SK-N-SH treated with all-trans-retinoic acid at 6 μM for 48 hours (cell line): ENCODE data around the gene PTPN13.

Experiments used
- ATAC-seq: fragments of 200-7000 bp; cut with Tn5 transposase; 3 replicates; pipeline ENCODE4 v1.9.1; 2020; ENCODE audit warnings: mild to moderate bottlenecking, moderate library complexity
- BACH2 ChIP-seq: fragments of 250-450 bp; sonication (Bioruptor Pico); IDR thresholded peaks from 2 replicates; pipeline ENCODE4 v1.9.0; 2021; ENCODE audit warnings: mild to moderate bottlenecking, borderline replicate concordance
- CSDC2 ChIP-seq: fragments of 250-450 bp; sonication (Bioruptor Pico); IDR thresholded peaks from 2 replicates; pipeline ENCODE4 v1.5.0; 2020; ENCODE audit warnings: mild to moderate bottlenecking, moderate library complexity
- CSRNP3 ChIP-seq: fragments of 250-450 bp; sonication (Bioruptor Pico); IDR thresholded peaks from 2 replicates; pipeline ENCODE4 v1.5.1; 2021; ENCODE audit warnings: mild to moderate bottlenecking, moderate library complexity
- ESRRG ChIP-seq: fragments of 250-450 bp; sonication (Bioruptor Pico); IDR thresholded peaks from 2 replicates; pipeline ENCODE4 v1.6.1; 2021; ENCODE audit warnings: mild to moderate bottlenecking
- GLIS3 ChIP-seq: fragments of 250-450 bp; sonication (Bioruptor Pico); IDR thresholded peaks from 2 replicates; pipeline ENCODE4 v1.5.0; 2020; ENCODE audit warnings: mild to moderate bottlenecking, moderate library complexity
- OSR1 ChIP-seq: fragments of 250-450 bp; sonication (Bioruptor Pico); IDR thresholded peaks from 2 replicates; pipeline ENCODE4 v1.8.0; 2022; ENCODE audit warnings: moderate library complexity, mild to moderate bottlenecking, inconsistent platforms
- PATZ1 ChIP-seq: fragments of 250-450 bp; sonication (Bioruptor Pico); IDR thresholded peaks from 2 replicates; pipeline ENCODE4 v1.8.0; 2020; ENCODE audit warnings: mild to moderate bottlenecking, moderate library complexity, borderline replicate concordance
- POU6F1 ChIP-seq: fragments of 250-450 bp; sonication (Bioruptor Pico); IDR thresholded peaks from 2 replicates; pipeline ENCODE4 v1.8.0; 2021; ENCODE audit warnings: low read depth, mild to moderate bottlenecking, moderate library complexity, borderline replicate concordance
- RARB ChIP-seq: fragments of 250-450 bp; sonication (Bioruptor Pico); IDR thresholded peaks from 2 replicates; pipeline ENCODE4 v1.8.0; 2021; ENCODE audit warnings: mild to moderate bottlenecking, moderate library complexity
- TCF4 ChIP-seq: fragments of 250-450 bp; sonication (Bioruptor Pico); IDR thresholded peaks from 2 replicates; pipeline ENCODE4 v1.8.0; 2021; ENCODE audit warnings: mild to moderate bottlenecking, moderate library complexity, borderline replicate concordance
- TOX ChIP-seq: fragments of 250-450 bp; sonication (Bioruptor Pico); IDR thresholded peaks from 2 replicates; pipeline ENCODE4 v1.8.0; 2021; ENCODE audit warnings: mild to moderate bottlenecking, moderate library complexity, borderline replicate concordance
- TSHZ2 ChIP-seq: fragments of 250-450 bp; sonication (Bioruptor Pico); IDR thresholded peaks from 2 replicates; pipeline ENCODE4 v1.5.0; 2020; ENCODE audit warnings: mild to moderate bottlenecking, moderate library complexity
- ZC3H10 ChIP-seq: fragments of 250-450 bp; sonication (Bioruptor Pico); IDR thresholded peaks from 2 replicates; pipeline ENCODE4 v1.5.1; 2021; ENCODE audit warnings: mild to moderate bottlenecking, moderate library complexity
- ZFP3 ChIP-seq: fragments of 250-450 bp; sonication (Bioruptor Pico); IDR thresholded peaks from 2 replicates; pipeline ENCODE4 v1.5.0; 2020; ENCODE audit warnings: mild to moderate bottlenecking, moderate library complexity
- ZFP30 ChIP-seq: fragments of 450-650 bp; formaldehyde crosslinking; IDR thresholded peaks from 2 replicates; pipeline ENCODE4 v1.5.0; 2022; ENCODE audit warnings: mild to moderate bottlenecking, moderate library complexity
- ZNF70 ChIP-seq: fragments of 450-650 bp; formaldehyde crosslinking; IDR thresholded peaks from 2 replicates; pipeline ENCODE4 v1.5.0; 2020; ENCODE audit warnings: mild to moderate bottlenecking, moderate library complexity
- ZNF8 ChIP-seq: fragments of 450-650 bp; formaldehyde crosslinking; IDR thresholded peaks from 2 replicates; pipeline ENCODE4 v1.5.0; 2020; ENCODE audit warnings: mild to moderate bottlenecking, moderate library complexity

PTPN13 gene

GRCh38 chr4:86788826-86789225, 194.7 kb downstream of the PTPN13 start:
- no peak for TF ChIP-seq ZFP3 (CRISPR knock-in tag)
- TF ChIP-seq ZNF8 (CRISPR knock-in tag), result no peak
- TF ChIP-seq TCF4 (CRISPR knock-in tag), result no peak
- no peak for TF ChIP-seq ZNF70 (CRISPR knock-in tag)
- TF ChIP-seq ZFP30 (CRISPR knock-in tag), result no peak
- no peak for TF ChIP-seq CSRNP3 (CRISPR knock-in tag)
- no peak for TF ChIP-seq PATZ1 (CRISPR knock-in tag)
- no peak for TF ChIP-seq ESRRG (CRISPR knock-in tag)
- no peak for TF ChIP-seq GLIS3 (CRISPR knock-in tag)
- TF ChIP-seq TOX (CRISPR knock-in tag), result no peak
- no peak for TF ChIP-seq TSHZ2 (CRISPR knock-in tag)
- ATAC-seq, result no peak

- ATAC-seq, result no peak
- TF ChIP-seq POU6F1 (CRISPR knock-in tag) (no peak), CSDC2 (CRISPR knock-in tag) (no peak), TOX (CRISPR knock-in tag) (no peak), BACH2 (no peak), ZFP3 (CRISPR knock-in tag) (no peak), RARB (CRISPR knock-in tag) (no peak), ZC3H10 (CRISPR knock-in tag) (no peak), GLIS3 (CRISPR knock-in tag) (no peak)
Observed at GRCh38 chr4:86791126-86791525, 197.0 kb downstream of the PTPN13 start.

GRCh38 chr4:86809809-86810208, 215.7 kb downstream of the PTPN13 start:
- TF ChIP-seq POU6F1 (CRISPR knock-in tag), result no peak
- TF ChIP-seq TCF4 (CRISPR knock-in tag), result no peak
- no peak for TF ChIP-seq ZC3H10 (CRISPR knock-in tag)
- TF ChIP-seq OSR1 (CRISPR knock-in tag), result no peak
- no peak for TF ChIP-seq BACH2
- no peak for TF ChIP-seq TSHZ2 (CRISPR knock-in tag)
- TF ChIP-seq CSDC2 (CRISPR knock-in tag), result no peak
- TF ChIP-seq TOX (CRISPR knock-in tag), result no peak
- no peak for ATAC-seq
